NCI-H1436 (cell line): Measurements from ENCODE around the gene LAMA5.

Experiments
- DNase-seq: peaks from one replicate; lab custom pipeline; 2025; lab: John Stamatoyannopoulos, UW

The LAMA5 gene

GRCh38 chr20:62326559-62326958, 40.6 kb downstream of the LAMA5 start:
- DNase-seq: no peak

GRCh38 chr20:62325172-62325905, 41.8 kb downstream of the LAMA5 start:
- DNase-seq: no peak

DNA sequence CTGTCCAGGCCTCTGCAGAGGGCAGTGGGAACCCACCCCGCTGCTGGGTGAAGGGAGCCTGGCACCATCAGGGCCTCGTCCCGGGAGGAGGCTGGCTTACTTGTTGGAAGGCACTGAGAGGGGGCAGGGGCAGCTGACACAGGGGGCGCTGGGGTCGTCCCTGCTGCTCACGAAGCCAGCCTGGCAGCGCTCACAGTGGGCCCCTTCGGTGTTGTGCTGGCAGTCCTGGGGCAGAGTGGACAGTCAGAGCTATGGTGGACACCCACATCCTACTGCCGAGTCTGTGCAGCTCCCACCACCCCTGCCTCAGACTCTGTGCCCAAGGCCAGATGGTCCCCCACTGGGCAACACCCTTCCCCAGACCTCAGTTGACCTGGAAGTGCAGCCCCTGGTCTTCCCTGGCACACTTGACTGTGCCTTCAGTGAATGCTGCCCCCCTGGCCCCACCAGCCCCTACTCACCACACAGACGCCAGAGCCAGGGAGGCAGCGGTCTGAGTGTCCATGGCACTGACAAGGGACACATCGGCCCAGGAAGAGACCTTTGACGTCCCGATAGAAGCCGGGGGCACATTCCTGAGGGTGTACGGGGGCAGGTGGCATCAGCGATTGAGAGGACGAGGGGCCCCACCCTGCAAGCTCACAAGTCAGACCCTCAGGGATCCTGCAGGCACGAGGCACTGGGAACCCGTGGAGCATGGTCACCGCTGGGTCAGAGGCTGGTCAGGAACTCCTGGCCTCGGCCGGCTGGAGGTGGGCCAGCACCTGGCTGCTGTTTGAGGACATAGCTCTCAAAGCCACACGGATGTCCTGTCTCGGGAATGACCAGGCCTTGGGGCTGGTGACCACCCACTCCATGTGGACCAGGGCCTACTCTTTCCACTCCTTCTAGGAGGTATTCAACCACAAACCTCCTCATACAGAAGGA, 42.9 kb downstream of the LAMA5 start:
- no peak for DNase-seq

- no peak for DNase-seq
Measured at GRCh38 chr20:62323146-62323979, 43.7 kb downstream of the LAMA5 start.

DNA sequence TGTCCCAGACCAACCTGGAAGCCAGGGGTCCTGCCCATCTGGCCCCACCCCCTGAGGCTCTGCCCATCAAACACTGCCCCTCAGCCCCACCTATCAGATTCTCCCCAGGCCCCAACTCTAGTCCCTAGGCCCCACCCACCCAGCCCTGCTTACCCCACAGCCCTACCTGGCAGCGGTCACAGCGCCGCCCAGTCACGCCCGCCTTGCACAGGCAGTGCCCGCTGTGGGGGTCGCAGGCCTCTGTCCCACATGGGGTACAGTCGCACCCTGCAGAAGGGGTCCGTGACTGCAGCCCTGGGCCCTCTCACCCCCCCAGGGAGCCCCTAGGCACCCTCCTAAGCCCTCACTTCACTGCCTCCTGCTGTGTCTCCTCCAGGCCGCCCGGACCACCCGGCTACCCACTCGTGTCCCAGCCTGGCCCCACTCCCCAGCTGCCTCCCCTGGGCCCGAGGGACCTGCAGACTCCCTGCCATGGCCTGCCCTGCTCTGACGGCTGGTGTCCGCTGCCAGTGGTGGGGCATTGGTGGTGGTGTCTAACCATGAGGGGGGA, 44.5 kb downstream of the LAMA5 start:
- no peak for DNase-seq

- no peak for DNase-seq
Measured at GRCh38 chr20:62321975-62322374, 45.1 kb downstream of the LAMA5 start.

DNA sequence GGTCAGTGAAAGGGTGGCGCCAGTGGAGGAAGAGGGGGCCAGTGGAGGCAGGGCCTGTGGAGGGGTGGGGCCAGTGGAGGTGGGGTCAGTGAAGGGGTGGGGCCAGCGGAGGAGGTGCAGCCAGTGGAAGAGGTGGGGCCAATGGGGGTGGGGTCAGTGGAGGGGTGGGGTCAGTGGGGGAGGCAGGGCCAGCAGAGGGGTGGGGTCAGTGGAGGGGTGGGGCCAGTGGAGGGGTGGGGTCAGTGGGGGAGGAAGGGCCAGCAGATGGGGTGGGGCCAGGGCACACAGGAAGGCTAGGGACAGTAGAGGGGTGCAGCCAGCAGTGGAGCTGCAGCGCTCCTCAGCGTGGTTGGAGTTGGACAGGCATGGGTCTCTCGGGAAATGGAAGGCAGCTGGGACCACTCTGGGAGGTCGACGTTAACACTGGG, 45.6 kb downstream of the LAMA5 start:
- no peak for DNase-seq

DNA sequence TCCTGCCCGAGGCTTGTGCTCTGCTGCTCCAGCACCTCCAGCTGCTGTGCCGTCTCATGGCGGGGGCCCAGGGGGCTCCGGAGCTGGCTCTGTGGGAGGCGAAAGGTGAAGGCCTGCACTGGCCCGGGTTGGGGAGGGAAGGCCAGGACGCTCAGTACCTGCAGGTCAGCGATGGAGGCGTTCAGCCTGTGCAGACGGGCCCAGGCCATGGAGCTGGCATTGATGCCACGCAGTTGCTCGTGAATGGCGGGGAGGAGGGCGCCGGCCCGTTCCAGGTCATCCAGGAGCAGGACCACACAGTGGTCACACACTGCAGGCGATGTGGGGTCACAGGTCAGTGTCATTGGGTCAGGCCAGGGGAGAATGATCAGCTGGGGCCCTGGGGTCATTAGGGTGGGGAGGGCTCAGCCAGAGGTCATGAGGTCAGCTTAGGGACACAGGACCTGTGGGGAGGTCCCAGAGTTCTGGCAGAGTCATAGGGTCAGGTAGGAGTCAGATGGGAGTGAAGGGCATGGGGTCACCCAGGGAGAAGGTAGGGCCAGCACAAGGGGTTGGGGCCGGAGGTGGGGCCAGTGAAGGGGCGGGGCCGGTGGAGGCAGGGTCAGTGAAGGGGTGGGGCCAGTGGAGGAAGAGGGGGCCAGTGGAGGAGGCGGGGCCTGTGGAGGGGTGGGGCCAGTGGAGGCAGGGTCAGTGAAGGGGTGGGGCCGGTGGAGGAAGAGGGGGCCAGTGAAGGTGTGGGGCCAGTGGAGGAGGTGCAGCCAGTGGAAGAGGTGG, 46.3 kb downstream of the LAMA5 start:
- no peak for DNase-seq

- no peak for DNase-seq
Measured at GRCh38 chr20:62319346-62319909, 47.7 kb downstream of the LAMA5 start.

GRCh38 chr20:62318400-62319345, 48.4 kb downstream of the LAMA5 start:
- DNase-seq: no peak

DNA sequence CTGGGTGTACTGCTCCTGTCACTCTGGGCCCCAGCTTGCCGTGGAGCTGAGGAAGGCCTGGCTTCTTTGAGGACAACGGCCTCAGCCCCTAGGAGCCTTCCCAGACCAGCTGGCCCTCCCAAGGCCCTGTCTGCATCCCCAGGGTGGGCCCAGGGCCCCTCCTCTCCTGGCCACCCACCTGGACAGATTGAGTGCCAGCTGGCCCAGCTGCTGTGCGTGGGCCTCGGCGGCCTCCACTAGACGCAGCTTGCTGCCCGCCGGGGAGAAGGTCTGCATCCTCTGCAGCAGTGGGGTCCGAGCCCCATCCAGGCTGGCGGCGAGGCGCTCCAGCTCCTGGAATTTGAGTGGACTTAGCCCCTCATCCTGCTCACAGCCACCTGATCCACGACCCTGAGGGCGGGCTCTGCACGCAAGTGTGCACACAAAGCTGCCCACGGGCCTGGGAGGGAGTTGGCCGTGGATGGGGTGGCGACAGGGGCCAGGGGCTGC, 49.9 kb downstream of the LAMA5 start:
- no peak for DNase-seq

- no peak for DNase-seq
Measured at GRCh38 chr20:62316331-62317166, 50.6 kb downstream of the LAMA5 start.

- no peak for DNase-seq
Measured at GRCh38 chr20:62315773-62316172, 51.3 kb downstream of the LAMA5 start.

DNA sequence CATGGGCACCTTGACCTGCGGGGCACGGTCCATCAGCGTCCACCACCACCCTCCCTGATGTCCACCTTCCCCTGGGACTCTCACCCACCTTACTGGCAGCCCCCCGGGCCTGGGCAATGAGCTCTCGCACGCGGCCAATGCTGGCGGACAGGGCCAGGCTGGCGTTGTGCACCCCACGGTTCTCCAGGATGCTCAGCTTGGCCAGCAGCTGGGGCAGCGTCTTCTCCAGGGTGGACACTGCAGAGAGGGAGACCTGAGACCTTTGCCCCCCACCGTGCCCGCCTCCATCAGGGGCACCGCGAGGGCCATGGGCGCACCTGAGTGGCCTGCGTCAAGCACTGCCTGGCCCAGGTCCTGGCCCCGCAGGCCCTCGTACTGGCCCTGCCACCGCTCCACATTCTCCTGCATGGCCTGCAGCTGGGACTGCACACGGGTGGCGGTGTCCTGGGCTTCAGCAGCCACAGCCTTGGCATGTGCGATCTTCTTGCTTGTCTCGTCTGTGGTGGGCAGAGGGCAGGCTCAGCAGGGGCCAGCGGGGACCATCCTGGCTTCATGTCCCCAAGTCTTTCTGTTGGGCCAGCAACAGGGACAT, 52.3 kb downstream of the LAMA5 start:
- no peak for DNase-seq

DNA sequence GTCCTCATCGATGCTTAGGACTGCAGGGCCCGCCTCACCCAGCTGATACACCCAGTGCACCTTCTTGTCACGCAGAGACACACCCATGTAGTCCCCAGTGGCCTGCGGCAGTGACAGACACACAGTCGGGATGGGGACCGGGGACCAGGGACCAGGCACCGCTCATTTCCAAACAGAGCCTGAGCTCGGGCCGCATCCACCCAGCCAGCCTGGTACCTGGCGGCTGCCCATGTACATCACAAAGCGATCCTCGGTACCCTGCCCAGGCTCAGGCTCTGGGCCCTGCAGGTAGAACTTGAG, 52.8 kb downstream of the LAMA5 start:
- no peak for DNase-seq

DNA sequence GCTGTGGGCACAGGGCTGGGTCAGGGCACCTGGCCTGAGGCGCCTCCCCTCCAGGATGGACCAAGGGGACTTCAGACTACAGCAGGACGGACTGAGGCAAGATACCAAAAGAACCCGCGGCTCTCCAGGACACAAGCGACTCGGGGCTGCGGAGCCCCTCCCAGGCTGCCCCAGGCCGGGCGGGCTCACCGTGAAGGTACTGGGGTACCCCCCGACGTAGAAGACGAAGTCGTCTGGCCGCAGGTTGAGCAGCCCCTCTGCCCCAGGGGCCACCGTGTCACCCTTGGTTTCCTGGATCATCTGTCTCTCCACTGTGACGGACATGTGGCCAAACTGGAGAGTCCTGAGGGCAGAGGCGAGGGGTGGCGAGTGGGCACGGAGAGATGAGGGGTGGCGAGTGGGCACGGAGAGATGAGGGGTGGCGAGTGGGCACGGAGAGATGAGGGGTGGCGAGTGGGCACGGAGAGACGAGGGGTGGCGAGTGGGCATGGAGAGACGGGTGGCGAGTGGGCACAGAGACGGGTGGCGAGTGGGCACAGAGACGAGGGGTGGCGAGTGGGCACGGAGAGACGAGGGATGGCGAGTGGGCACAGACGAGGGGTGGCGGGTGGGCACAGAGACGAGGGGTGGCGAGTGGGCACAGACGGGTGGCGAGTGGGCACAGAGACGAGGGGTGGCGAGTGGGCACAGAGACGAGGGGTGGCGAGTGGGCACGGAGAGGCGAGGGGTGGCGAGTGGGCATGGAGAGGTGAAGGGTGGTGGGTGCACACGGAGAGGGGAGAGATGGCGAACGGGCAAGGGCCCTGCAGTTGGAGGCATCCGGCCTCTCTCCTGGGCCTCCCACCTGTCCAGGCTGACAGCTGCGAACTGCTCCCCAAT, 53.4 kb downstream of the LAMA5 start:
- DNase-seq: no peak

GRCh38 chr20:62313021-62313420, 54.1 kb downstream of the LAMA5 start:
- DNase-seq: no peak

GRCh38 chr20:62312662-62312977, 54.5 kb downstream of the LAMA5 start:
- no peak for DNase-seq
